Heart right ventricle (tissue), 16 donors: ENCODE measurements around the gene JPH2. TPM values are rescaled to one million over a fixed set of nuclear protein-coding genes. Genes with fewer than 3 reads are reported as not detected.
A peak's percentile ranks its signal among the peaks of the same experiment; 100 is the strongest.

Experiments used
- ATAC-seq, 8 donors: fragments of 200-7000 bp; cut with Tn5 transposase; one replicate each; pipeline ENCODE4 v1.9.1; 2020; ENCODE audit warnings: mild to moderate bottlenecking in 8 of 8, moderate library complexity in 8 of 8, moderate number of reproducible peaks in 1 of 8
- DNase-seq, 2 donors: peaks; one replicate each; pipeline ENCODE4 v3.0.0-alpha.2; 2020
- H3K27ac ChIP-seq, 10 donors: fragments of 200-600 bp; sonication (generic) in 2 of 10; one replicate each; pipeline versions ENCODE4 v1.5.0 to v1.8.0; 2020 to 2022; ENCODE audit warnings: mild to moderate bottlenecking in 3 of 10
- H3K27me3 ChIP-seq, 7 donors: fragments of 200-600 bp; one replicate each; pipeline ENCODE4 v1.8.0; 2021 to 2022; ENCODE audit warnings: mild to moderate bottlenecking in 2 of 7
- H3K36me3 ChIP-seq, 9 donors: fragments of 200-600 bp; sonication (generic) in 1 of 9; one replicate each; pipeline versions ENCODE4 v1.5.0 to v1.8.0; 2020 to 2022; ENCODE audit warnings: mild to moderate bottlenecking in 2 of 9
- H3K4me1 ChIP-seq, 9 donors: fragments of 200-600 bp; sonication (generic) in 1 of 9; one replicate each; pipeline versions ENCODE4 v1.5.0 to v1.8.0; 2020 to 2022; ENCODE audit warnings: mild to moderate bottlenecking in 4 of 9
- H3K4me3 ChIP-seq, 10 donors: fragments of 200-600 bp; sonication (generic) in 2 of 10; one replicate each; pipeline versions ENCODE4 v1.5.0 to v1.8.0; 2020 to 2022; ENCODE audit warnings: mild to moderate bottlenecking in 7 of 10, moderate library complexity in 2 of 10
- H3K9me3 ChIP-seq, 11 donors: fragments of 200-600 bp in 10 of 11; sonication (generic) in 2 of 11; one replicate each; pipeline versions ENCODE4 v1.5.0 to v1.8.0; 2013 to 2022; ENCODE audit warnings: mild to moderate bottlenecking in 2 of 11, control low read depth in 1 of 11, moderate library complexity in 1 of 11
- CTCF ChIP-seq, 9 donors: fragments of 200-600 bp; sonication (generic) in 2 of 9; IDR thresholded peaks; one replicate each; pipeline versions ENCODE4 v1.5.0 to v1.8.0; 2021 to 2022; ENCODE audit warnings: antibody characterized with exemption in 9 of 9, mild to moderate bottlenecking in 5 of 9, moderate library complexity in 1 of 9
- WGBS, 2 donors: extraction: QIAGEN DNeasy Blood & Tissue Kit; methylation state at CpG; one replicate each; pipeline ENCODE4 v1.1.7; 2013; ENCODE audit warnings: inconsistent platforms in 1 of 2; 5-methylcytosine and 5-hydroxymethylcytosine counted together
- intact Hi-C, 10 donors: fragments of 100-400 bp; cut with DNase I; formaldehyde crosslinking; loops; one replicate each; pipeline versions ENCODE4 v1.11.1 to v1.14.2; 2022
- polyA plus RNA-seq, 2 donors: library from polyadenylated mRNA; stranded (reverse); fragments of 200-250 nt; gene quantifications; one replicate each; pipeline ENCODE4 v1.2.3, GENCODE V29; 2013
- total RNA-seq, 10 donors: library from RNA; stranded (reverse); fragmentation: NEBNext Ultra II Directional in 3 of 10; extraction: Animal tissue kit (Norgen Biotek cat#: 25700) in 3 of 10; gene quantifications; one replicate each; pipeline versions ENCODE4 v1.2.1 to v1.2.4, GENCODE V29; 2021 to 2023
- donor health status: Arrhythmogenic right ventricular cardiomyopathy.
- donor health status: ischemic (EF 13 %, LVEDD 7.1; RV severe dilation, severe dysfunction).
- donor health status: healthy with polysubstance abuse.
- donor health status: DM: no; HTN: yes; CAD: no.
- donor health status: DM: no; HTN: no; CAD: no.
- donor health status: ischemic (EF 25% LVEDD 6.9; RV normal size, moderate dysfunction).
- donor health status: ischemic (EF 25% LVEDD 5.7; RV mildly dilated, moderate dysfunction).
- donor health status: healthy.
- donor health status: DM: yes; HTN: yes; CAD: no.
- donor health status: Ischemic cardiomyopathy.
- donor health status: ischemic (EF 35%, LVEDD 5.7; RV mildly dilated, moderate dysfunction).
- donor health status: nonischemic (EF 11% LVEDD 7.7; RV severe dilation, severe dysfunction).
- donor health status: DM: yes; HTN: yes; CAD: no.
- donor health status: PGD.
- donor health status: ischemic (EF 29% LVEDD 5.4; RV normal size, mild dysfunction).
- donor health status: nonischemic (EF 23%, LVEDD 6.1; RV moderate dilation, normal function).

The JPH2 gene
- total and polyA plus RNA-seq, 12 donors: 61.9 to 215 (median 146) TPM

DNA sequence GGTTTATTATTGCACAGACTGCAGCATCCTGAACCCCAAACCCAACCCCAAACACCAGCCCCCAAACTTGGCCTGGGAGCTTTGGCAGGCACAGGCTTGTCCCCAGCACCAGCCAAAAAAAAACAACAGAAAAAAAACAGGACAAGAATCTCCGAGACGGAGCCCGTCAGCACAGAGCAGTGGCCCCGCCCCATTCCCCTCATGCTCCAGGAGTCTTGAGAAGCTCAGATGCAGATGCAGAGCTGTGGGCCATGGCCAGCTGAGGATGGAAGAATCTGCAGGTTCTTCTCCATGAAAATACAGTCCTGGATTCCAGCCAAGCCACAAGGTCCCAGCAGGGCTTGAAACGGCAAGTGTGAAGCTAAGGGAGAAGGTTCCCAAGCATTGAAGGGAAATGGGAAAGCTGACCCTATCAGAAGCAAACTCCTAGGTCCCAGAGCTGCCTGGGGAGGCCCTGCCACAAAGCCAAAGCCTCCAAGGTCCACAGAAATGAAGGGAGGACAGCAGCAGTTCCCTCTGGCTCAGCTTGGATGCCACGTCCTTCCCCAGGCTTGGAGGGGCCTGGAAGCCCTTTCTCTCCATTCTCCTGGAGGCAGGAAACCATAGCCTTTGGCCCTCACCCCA lies 75.2 kb downstream of the JPH2 start:
- peaks cover 0 to 46% (median 3%) of the 10 kb centered on the region in 9 donors for H3K4me1 ChIP-seq
- ATAC-seq: no peak
- no peak overlapping the region for H3K4me3 ChIP-seq
- peaks cover 0 to 8% (median 0%) of the 10 kb centered on the region in 11 donors for H3K9me3 ChIP-seq
- 30 to 37% methylated on average over 6 of the region's 6 CpGs for WGBS, 2 donors
- peaks cover 0 to 25% (median 0%) of the 10 kb centered on the region in 9 donors for H3K36me3 ChIP-seq
- H3K27ac ChIP-seq: peak overlapping the region in 1 of 10 donors; percentile 31
- DNase-seq: no peak
- no peak for TF ChIP-seq CTCF (IDR thresholded peaks at IDR 0.05)
- intact Hi-C loops: loop anchor here in 2 of 10 donors (10.0 kb wide), 2 partner anchors 183 to 193 kb away; no protein-coding TSS in a partner anchor
- peaks cover 0 to 19% (median 9%) of the 10 kb centered on the region in 7 donors for H3K27me3 ChIP-seq

DNA sequence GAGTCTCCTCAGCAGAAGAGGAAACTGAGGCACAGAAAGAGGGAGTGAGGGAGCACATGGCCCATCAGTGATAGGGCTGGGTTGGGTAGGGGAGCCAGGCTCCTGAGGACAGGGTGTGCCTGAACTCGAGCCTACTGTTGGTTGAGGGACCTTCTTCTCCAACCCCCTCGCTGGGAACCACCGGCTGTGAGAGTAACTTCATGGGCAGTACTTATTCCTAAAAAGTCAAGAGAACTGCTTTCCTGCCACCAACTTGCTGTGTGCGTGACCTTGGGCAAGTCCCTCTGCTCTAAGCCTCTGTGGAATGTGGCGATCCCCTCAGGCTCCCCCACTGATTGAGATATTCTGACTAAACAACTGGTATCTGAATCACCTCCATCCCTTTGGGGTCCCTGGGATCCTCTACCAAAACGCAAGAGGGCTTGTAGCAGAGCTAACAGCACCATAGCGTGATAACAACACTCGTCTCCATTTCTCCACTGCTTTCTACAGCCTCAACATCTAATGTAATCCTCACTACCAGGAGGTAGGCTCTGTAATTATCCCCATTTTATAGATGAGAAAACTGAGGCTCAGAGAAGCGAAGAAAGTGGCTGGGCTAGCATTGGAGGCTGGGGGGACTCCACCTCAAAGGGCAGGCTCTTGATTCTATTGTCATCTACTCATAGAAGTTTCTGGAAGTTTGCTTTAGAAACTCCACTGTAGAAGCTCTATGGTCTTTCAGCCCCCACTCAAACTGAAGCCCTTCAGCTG lies 76.0 kb downstream of the JPH2 start:
- ATAC-seq (no peak), DNase-seq (no peak)
- WGBS, 2 donors: 59 to 77% methylated on average over 9 of the region's 9 CpGs
- H3K4me3 ChIP-seq: no peak overlapping the region
- peaks cover 0 to 13% (median 4%) of the 10 kb centered on the region in 7 donors for H3K27me3 ChIP-seq
- intact Hi-C loops: loop anchor here in 2 of 10 donors (10.0 kb wide), 2 partner anchors 184 to 194 kb away; no protein-coding TSS in a partner anchor
- peak overlapping the region in 1 of 10 donors; percentile 12 for H3K27ac ChIP-seq
- peaks cover 0 to 8% (median 0%) of the 10 kb centered on the region in 11 donors for H3K9me3 ChIP-seq
- peaks cover 0 to 39% (median 0%) of the 10 kb centered on the region in 9 donors for H3K4me1 ChIP-seq
- peaks cover 0 to 24% (median 0%) of the 10 kb centered on the region in 9 donors for H3K36me3 ChIP-seq
- no peak for TF ChIP-seq CTCF (IDR thresholded peaks at IDR 0.05)

DNA sequence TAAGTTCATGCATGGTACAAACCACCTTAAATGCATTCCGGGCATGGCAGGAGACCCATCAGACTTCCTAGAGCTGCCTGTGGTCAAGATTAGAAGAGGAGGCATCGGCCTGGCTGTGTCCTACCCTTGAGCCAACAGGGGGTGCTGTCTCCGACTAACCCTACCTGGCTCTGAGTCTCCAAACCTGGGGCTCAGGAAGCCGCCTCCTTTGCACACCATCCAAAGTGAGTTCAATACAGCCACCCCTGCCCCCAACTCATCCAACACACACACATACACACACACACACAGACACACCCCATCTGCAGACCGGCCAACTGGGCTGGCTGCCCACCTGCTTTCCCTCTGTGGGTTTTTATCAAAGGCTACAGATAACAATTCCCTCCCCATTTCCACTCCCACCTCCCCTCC lies 77.0 kb downstream of the JPH2 start:
- ATAC-seq (peak in 5 of 8 donors; percentile 3 to 20 (median 12)), DNase-seq (no peak)
- intact Hi-C loops: loop anchor here in 2 of 10 donors (10.0 kb wide), 2 partner anchors 185 to 195 kb away; no protein-coding TSS in a partner anchor
- Histone ChIP-seq H3K9me3 (peaks cover 0 to 8% (median 0%) of the 10 kb centered on the region in 11 donors), H3K4me1 (peaks cover 0 to 44% (median 0%) of the 10 kb centered on the region in 9 donors), H3K27me3 (peaks cover 0 to 12% (median 0%) of the 10 kb centered on the region in 7 donors), H3K4me3 (no peak overlapping the region), H3K27ac (no peak overlapping the region), H3K36me3 (peaks cover 0 to 16% (median 0%) of the 10 kb centered on the region in 9 donors)
- 34 to 37% methylated on average over 5 of the region's 5 CpGs for whole genome bisulfite sequencing, 2 donors
- TF ChIP-seq CTCF (IDR thresholded peaks at IDR 0.05): peak in 7 of 9 donors; percentile 7 to 38 (median 22)

DNA sequence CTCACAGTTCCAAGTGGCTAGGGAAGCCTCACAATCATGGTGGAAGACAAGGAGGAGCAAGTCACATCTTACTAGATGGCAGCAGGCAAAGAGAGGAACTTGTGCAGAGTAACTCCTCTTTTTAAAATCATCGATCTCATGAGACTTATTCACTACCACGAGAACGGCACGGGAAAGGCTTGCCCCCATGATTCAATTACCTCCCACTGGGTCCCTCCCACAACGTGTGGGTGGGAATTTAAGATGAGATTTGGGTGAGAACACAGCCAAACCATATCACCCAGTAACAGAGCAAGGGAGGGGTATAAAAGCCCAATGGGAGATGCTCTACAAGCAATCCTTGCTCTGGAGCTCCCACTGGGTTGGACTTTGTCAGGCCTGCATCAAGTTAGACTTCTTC lies 80.4 kb downstream of the JPH2 start:
- H3K4me1 ChIP-seq: peaks cover 0 to 23% (median 0%) of the 10 kb centered on the region in 9 donors
- peaks cover 0 to 32% (median 0%) of the 10 kb centered on the region in 7 donors for H3K27me3 ChIP-seq
- intact Hi-C loops: no loop called here
- H3K9me3 ChIP-seq: peaks cover 0 to 26% (median 0%) of the 10 kb centered on the region in 11 donors
- WGBS, 2 donors: 54 to 62% methylated on average over 5 of the region's 5 CpGs
- DNase-seq (no peak), ATAC-seq (no peak)
- TF ChIP-seq CTCF (IDR thresholded peaks at IDR 0.05): no peak
- no peaks in the 10 kb centered on the region for H3K36me3 ChIP-seq
- no peak overlapping the region for H3K27ac ChIP-seq
- no peak overlapping the region for H3K4me3 ChIP-seq
